Kidney (tissue), 22 donors: Measurements from ENCODE around the gene ATPAF2. TPM values are rescaled to one million over a fixed set of nuclear protein-coding genes. Genes with fewer than 3 reads are reported as not detected.

Experiments
- DNase-seq, 5 donors: peaks; one replicate each; pipeline ENCODE4 v3.0.0-alpha.2; 2013 to 2020
- FAIRE-seq: peaks from 2 replicates; lab custom pipeline; 2012; peaks lifted over from hg19 to GRCh38; lab: Jason Lieb, UNC
- H3K27ac ChIP-seq, 2 donors: one replicate each; pipeline ENCODE4 v1.7.0; 2013; ENCODE audit warnings: low read depth in 2 of 2, low read length in 2 of 2, inconsistent platforms in 1 of 2
- H3K27me3 ChIP-seq: one replicate; pipeline ENCODE4 v1.7.1; 2013; ENCODE audit warnings: low read length, inconsistent platforms; ENCODE audit not compliant: control insufficient read depth, insufficient read depth
- H3K36me3 ChIP-seq, 3 donors: one replicate each; pipeline versions ENCODE4 v1.7.0 to v1.7.1; 2013; ENCODE audit warnings: low read length in 3 of 3, control low read depth in 1 of 3, inconsistent platforms in 1 of 3; ENCODE audit not compliant: insufficient read depth in 3 of 3, control insufficient read depth in 2 of 3
- H3K4me1 ChIP-seq, 3 donors: one replicate each; pipeline versions ENCODE4 v1.7.0 to v1.7.1; 2013; ENCODE audit warnings: low read length in 3 of 3, inconsistent platforms in 1 of 3, low read depth in 1 of 3; ENCODE audit not compliant: control insufficient read depth in 2 of 3, insufficient read depth in 2 of 3
- H3K4me3 ChIP-seq, 3 donors: one replicate each; pipeline versions ENCODE4 v1.7.0 to v1.8.1; 2013; ENCODE audit warnings: low read length in 3 of 3, control low read depth in 1 of 3, inconsistent platforms in 1 of 3
- H3K9ac ChIP-seq, 3 donors: one replicate each; pipeline versions ENCODE4 v1.7.0 to v1.7.1; 2013; ENCODE audit warnings: low read length in 3 of 3, control low read depth in 1 of 3, inconsistent platforms in 1 of 3
- H3K9me3 ChIP-seq, 3 donors: one replicate each; pipeline versions ENCODE4 v1.7.0 to v1.7.1; 2013; ENCODE audit warnings: low read length in 3 of 3, control low read depth in 1 of 3, inconsistent platforms in 1 of 3; ENCODE audit not compliant: control insufficient read depth in 2 of 3, insufficient read depth in 1 of 3
- CTCF ChIP-seq: IDR thresholded peaks from 3 replicates; pipeline ENCODE4 v1.5.1; 2012; ENCODE audit warnings: mild to moderate bottlenecking, moderate library complexity, borderline replicate concordance; ENCODE audit not compliant: insufficient read depth; ENCODE audit errors: extremely low read depth
- intact Hi-C: fragments of 100-400 bp; cut with DNase I; formaldehyde crosslinking; loops from one replicate; pipeline ENCODE4 v1.11.1; 2022
- long read RNA-seq, 10 donors: library from polyadenylated mRNA in 1 of 10; unstranded in 1 of 10; transcript quantifications; one replicate each; pipeline ENCODE4 v2.0.0 and lab custom pipeline, GENCODE V29; 2021 to 2026
- polyA plus RNA-seq: library from polyadenylated mRNA; stranded (reverse); fragments of 350-450 nt; fragmentation: Illumina TruSeq; extraction: RNeasy Lipid Tissue Mini Kit (QIAGEN cat#74804); gene quantifications from one replicate; pipeline ENCODE4 v1.2.3, GENCODE V29; 2014; ENCODE audit warnings: low read depth, low replicate concordance; ENCODE audit not compliant: insufficient read depth
- total RNA-seq: library from RNA; stranded (reverse); fragmentation: NEBNext Ultra II Directional; extraction: Animal tissue kit (Norgen Biotek cat#: 25700); gene quantifications from one replicate; pipeline ENCODE4 v1.2.1, GENCODE V29; 2021
- donor health status: control.
- donor health status: control.
- donor health status: control.
- donor health status: control.
- donor health status: control.
- donor health status: DM: yes; HTN: yes; CAD: no.
- donor health status: Normal renal cell carcinoma (clear cell type).

The ATPAF2 gene
- 27.0 TPM for total RNA-seq
- polyA plus RNA-seq: 52.1 TPM
- long read RNA-seq, donor 1, transcript ATPAF2-206 (8 exons, 1,564 nt): major isoform, 6 of 10 reads
- long read RNA-seq, donor 1, partial matches to known transcripts: 0 of 10 reads
- long read RNA-seq, donor 1, other reads (novel, unspliced or antisense): 0 of 10 reads
- long read RNA-seq, donor 2, transcript ATPAF2-206 (8 exons, 1,564 nt): major isoform, 5 of 8 reads
- long read RNA-seq, donor 2, partial matches to known transcripts: 0 of 8 reads
- long read RNA-seq, donor 2, other reads (novel, unspliced or antisense): 0 of 8 reads
- long read RNA-seq, donor 3, transcript ATPAF2-206 (8 exons, 1,564 nt): major isoform, 10 of 14 reads
- long read RNA-seq, donor 3, partial matches to known transcripts: 0 of 14 reads
- long read RNA-seq, donor 3, other reads (novel, unspliced or antisense): 0 of 14 reads
- long read RNA-seq, donor 4, partial matches to known transcripts: 0 of 4 reads
- long read RNA-seq, donor 4, other reads (novel, unspliced or antisense): 0 of 4 reads
- long read RNA-seq, donor 5, partial matches to known transcripts: 0 of 1 reads
- long read RNA-seq, donor 5, other reads (novel, unspliced or antisense): 0 of 1 reads
- long read RNA-seq, donor 6, partial matches to known transcripts: 0 of 3 reads
- long read RNA-seq, donor 6, other reads (novel, unspliced or antisense): 0 of 3 reads
- long read RNA-seq, donor 7, transcript ATPAF2-206 (8 exons, 1,564 nt): major isoform, 8 of 11 reads
- long read RNA-seq, donor 7, partial matches to known transcripts: 0 of 11 reads
- long read RNA-seq, donor 7, other reads (novel, unspliced or antisense): 3 of 11 reads
- long read RNA-seq, donor 8, transcript ATPAF2-206 (8 exons, 1,564 nt): major isoform, 6 of 11 reads
- long read RNA-seq, donor 8, partial matches to known transcripts: 0 of 11 reads
- long read RNA-seq, donor 8, other reads (novel, unspliced or antisense): 0 of 11 reads
- long read RNA-seq, donor 9, partial matches to known transcripts: 0 of 1 reads
- long read RNA-seq, donor 9, other reads (novel, unspliced or antisense): 0 of 1 reads
- long read RNA-seq, donor 10, transcript ATPAF2-206 (8 exons, 1,564 nt): major isoform, 5 of 8 reads
- long read RNA-seq, donor 10, partial matches to known transcripts: 0 of 8 reads
- long read RNA-seq, donor 10, other reads (novel, unspliced or antisense): 0 of 8 reads

- FAIRE-seq (peak; percentile 38), DNase-seq (peak; percentile 99 to 100 (median 100))
- no peaks in the 10 kb centered on the region for H3K27me3 ChIP-seq
- H3K9me3 ChIP-seq: no peaks in the 10 kb centered on the region
- no peak for TF ChIP-seq CTCF
- peak within 1 kb of the TSS; percentile 50 to 72 for H3K27ac ChIP-seq
- H3K36me3 ChIP-seq: no peaks in the 10 kb centered on the region
- H3K4me1 ChIP-seq: peaks cover 0 to 20% (median 10%) of the 10 kb centered on the region in 3 donors
- H3K9ac ChIP-seq: peak within 1 kb of the TSS; percentile 71 to 85 (median 77)
- peak within 1 kb of the TSS; percentile 86 to 90 (median 88) for H3K4me3 ChIP-seq
- intact Hi-C loops: loop anchor here (10.0 kb wide), 2 partner anchors 144 to 364 kb away; no protein-coding TSS in a partner anchor
Observed at GRCh38 chr17:18038861-18039534, at the start of gene ATPAF2, which contains the start of gene GID4. TSS of gene ATPAF2 (minus strand) at chr17:18039168. CDS start at chr17:18039013, 155 bp downstream. TSS of gene GID4 (plus strand) at chr17:18039408. CDS start at chr17:18039465, 57 bp downstream.

GRCh38 chr17:18087610-18088491 lies 48.9 kb upstream of the ATPAF2 start, which contains the start of gene DRG2:
TSS of gene DRG2 (plus strand) at chr17:18087948. CDS start at chr17:18088024, 76 bp downstream.
- intact Hi-C loops: no loop called here
- Histone ChIP-seq H3K4me3 (peak within 1 kb of the TSS; percentile 84 to 98 (median 87)), H3K27me3 (no peaks in the 10 kb centered on the region), H3K9me3 (no peaks in the 10 kb centered on the region), H3K9ac (peak within 1 kb of the TSS; percentile 72 to 86 (median 75)), H3K36me3 (peaks cover 0 to 3% (median 0%) of the 10 kb centered on the region in 3 donors), H3K27ac (peak within 1 kb of the TSS; percentile 51 to 59), H3K4me1 (peaks cover 0 to 5% (median 0%) of the 10 kb centered on the region in 3 donors)
- TF ChIP-seq CTCF: peak; percentile 27
- FAIRE-seq (no peak), DNase-seq (peak; percentile 95 to 96 (median 95))
